ENCODE measurements around the gene TRAF3.

- TF ChIP-seq CTCF (IDR thresholded peaks at IDR 0.05 in 4 of 5, conservative IDR thresholded peaks at IDR 0.05 in 1 of 5) (no peak), POLR2A (IDR thresholded peaks at IDR 0.05) (no peak)
Measured at GRCh38 chr14:102772781-102773570, 4.3 kb upstream of the TRAF3 start.
